ENCODE measurements around the gene VOPP1.

The VOPP1 gene

DNA sequence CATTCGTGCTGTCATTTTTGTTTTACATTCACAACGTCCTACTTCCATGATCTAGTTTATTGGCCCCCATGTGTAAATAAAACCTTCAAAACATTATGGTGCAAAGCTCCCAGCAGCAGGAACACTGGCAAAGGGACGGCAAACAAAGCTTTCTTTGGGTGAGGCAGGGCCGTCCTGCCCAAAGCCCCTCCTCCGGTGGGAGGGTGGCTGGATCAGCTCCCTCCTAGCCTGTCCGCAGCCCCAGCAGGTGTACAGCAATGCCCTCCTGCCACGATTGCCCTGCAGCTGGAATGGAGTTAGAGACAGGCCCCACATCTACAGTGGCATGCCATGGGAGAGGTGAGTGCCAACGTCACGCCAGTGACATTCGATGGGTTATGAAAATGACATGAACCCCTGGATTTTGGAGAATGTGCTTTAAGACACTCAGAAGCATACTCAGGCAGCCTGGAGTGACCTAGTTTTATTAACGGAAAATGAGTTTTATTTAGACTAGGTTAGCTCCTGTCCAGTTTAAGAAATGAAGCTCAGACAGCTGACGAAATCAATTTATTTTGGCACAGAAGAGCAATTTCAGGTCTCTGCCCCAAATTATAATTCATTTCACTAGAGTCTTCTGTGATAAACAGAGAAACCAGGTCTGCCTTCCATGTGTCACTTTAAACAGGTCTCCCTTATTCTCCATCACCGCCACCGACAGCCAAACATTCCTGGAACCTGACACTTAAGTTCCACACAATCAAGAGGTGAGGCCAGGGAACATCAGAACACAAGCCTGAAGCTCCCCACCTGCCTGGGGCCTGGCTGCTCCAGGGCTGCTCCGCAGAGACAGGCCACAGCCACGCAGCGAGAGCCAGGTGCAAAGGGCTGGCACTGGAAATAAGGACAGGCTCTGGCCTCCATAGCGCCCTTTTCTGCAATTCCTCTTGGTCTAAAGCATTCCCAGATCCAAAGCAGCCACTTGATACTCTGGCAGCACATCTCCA, 50.1 kb downstream of the VOPP1 start:
- Mint-ChIP-seq H3K4me1 (peaks cover 79% of the 10 kb centered on the region), H3K27ac (peak overlapping the region; percentile 90)

GRCh38 chr7:55521512-55521911, 50.8 kb downstream of the VOPP1 start:
- Mint-ChIP-seq H3K4me1 (peaks cover 74% of the 10 kb centered on the region), H3K9me3 (no peaks in the 10 kb centered on the region), H3K27me3 (no peaks in the 10 kb centered on the region), H3K4me3 (peak overlapping the region; percentile 56), H3K36me3 (peaks cover 24% of the 10 kb centered on the region), H3K27ac (peak overlapping the region; percentile 90)
- ATAC-seq (ENCODE audit: low read depth) (no peak), DNase-seq (ENCODE audit: low spot score in 2 of 2) (no peak)

More for the DNA sequence above, 50.1 kb downstream of the VOPP1 start:
- Mint-ChIP-seq H3K36me3 (peaks cover 23% of the 10 kb centered on the region), H3K4me3 (peak overlapping the region; percentile 56), H3K9me3 (no peaks in the 10 kb centered on the region), H3K27me3 (no peaks in the 10 kb centered on the region)
- no peak for DNase-seq (ENCODE audit: low spot score in 2 of 2)
- no peak for ATAC-seq (ENCODE audit: low read depth)

GRCh38 chr7:55520426-55521140, 51.7 kb downstream of the VOPP1 start:
- DNase-seq (ENCODE audit: low spot score in 2 of 2) = no peak
- peaks cover 76% of the 10 kb centered on the region for H3K4me1 Mint-ChIP-seq
- H3K4me3 Mint-ChIP-seq = peak overlapping the region; percentile 69
- peak overlapping the region; percentile 90 for H3K27ac Mint-ChIP-seq
- H3K9me3 Mint-ChIP-seq = no peaks in the 10 kb centered on the region
- H3K36me3 Mint-ChIP-seq = peaks cover 28% of the 10 kb centered on the region
- H3K27me3 Mint-ChIP-seq = no peaks in the 10 kb centered on the region
- no peak for ATAC-seq (ENCODE audit: low read depth)

- Mint-ChIP-seq H3K36me3 (peaks cover 31% of the 10 kb centered on the region), H3K4me1 (peaks cover 77% of the 10 kb centered on the region), H3K27ac (peak overlapping the region; percentile 90), H3K4me3 (peak overlapping the region; percentile 72), H3K9me3 (no peaks in the 10 kb centered on the region), H3K27me3 (no peaks in the 10 kb centered on the region)
- peak; percentile 29 for ATAC-seq (ENCODE audit: low read depth)
- DNase-seq (ENCODE audit: low spot score in 2 of 2) = no peak
These were observed 53.5 kb downstream of the VOPP1 start for GRCh38 chr7:55518836-55519235.

GRCh38 chr7:55517936-55518689, 54.2 kb downstream of the VOPP1 start:
- Mint-ChIP-seq H3K4me3 (peak overlapping the region; percentile 72), H3K36me3 (peaks cover 34% of the 10 kb centered on the region), H3K27ac (peak overlapping the region; percentile 90), H3K27me3 (no peaks in the 10 kb centered on the region), H3K4me1 (peaks cover 78% of the 10 kb centered on the region), H3K9me3 (no peaks in the 10 kb centered on the region)
- ATAC-seq (ENCODE audit: low read depth) (no peak), DNase-seq (ENCODE audit: low spot score in 2 of 2) (no peak)

GRCh38 chr7:55517191-55517633, 55.1 kb downstream of the VOPP1 start:
- H3K27ac Mint-ChIP-seq = peak overlapping the region; percentile 90
- no peaks in the 10 kb centered on the region for H3K27me3 Mint-ChIP-seq
- DNase-seq (ENCODE audit: low spot score in 2 of 2) (no peak), ATAC-seq (ENCODE audit: low read depth) (peak; percentile 27)
- peaks cover 77% of the 10 kb centered on the region for H3K4me1 Mint-ChIP-seq
- H3K36me3 Mint-ChIP-seq = peaks cover 35% of the 10 kb centered on the region
- peak overlapping the region; percentile 68 for H3K4me3 Mint-ChIP-seq
- no peaks in the 10 kb centered on the region for H3K9me3 Mint-ChIP-seq

DNA sequence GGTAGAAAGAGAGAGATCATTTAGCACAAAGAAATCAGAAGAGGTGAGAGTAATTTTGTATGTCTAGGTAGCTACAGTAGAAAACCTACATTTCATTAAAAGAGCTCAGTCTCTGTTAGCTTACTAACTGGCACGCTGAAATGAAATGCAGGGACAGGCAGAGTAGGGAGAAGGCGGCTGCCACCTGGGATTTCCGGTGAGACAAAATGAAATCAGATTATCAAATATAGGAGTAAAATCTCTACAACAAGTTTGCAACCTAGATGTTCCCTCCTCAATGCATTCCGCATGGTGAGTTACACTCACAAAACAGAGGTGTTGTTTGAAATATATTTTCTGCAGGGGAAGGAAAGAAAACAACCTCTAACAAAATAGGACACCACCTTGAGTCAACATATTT, 55.9 kb downstream of the VOPP1 start:
- peaks cover 78% of the 10 kb centered on the region for H3K4me1 Mint-ChIP-seq
- ATAC-seq (ENCODE audit: low read depth) (no peak), DNase-seq (ENCODE audit: low spot score in 2 of 2) (no peak)
- H3K9me3 Mint-ChIP-seq = no peaks in the 10 kb centered on the region
- H3K27me3 Mint-ChIP-seq = no peaks in the 10 kb centered on the region
- peaks cover 35% of the 10 kb centered on the region for H3K36me3 Mint-ChIP-seq
- peak overlapping the region; percentile 85 for H3K4me3 Mint-ChIP-seq
- H3K27ac Mint-ChIP-seq = peak overlapping the region; percentile 90

DNA sequence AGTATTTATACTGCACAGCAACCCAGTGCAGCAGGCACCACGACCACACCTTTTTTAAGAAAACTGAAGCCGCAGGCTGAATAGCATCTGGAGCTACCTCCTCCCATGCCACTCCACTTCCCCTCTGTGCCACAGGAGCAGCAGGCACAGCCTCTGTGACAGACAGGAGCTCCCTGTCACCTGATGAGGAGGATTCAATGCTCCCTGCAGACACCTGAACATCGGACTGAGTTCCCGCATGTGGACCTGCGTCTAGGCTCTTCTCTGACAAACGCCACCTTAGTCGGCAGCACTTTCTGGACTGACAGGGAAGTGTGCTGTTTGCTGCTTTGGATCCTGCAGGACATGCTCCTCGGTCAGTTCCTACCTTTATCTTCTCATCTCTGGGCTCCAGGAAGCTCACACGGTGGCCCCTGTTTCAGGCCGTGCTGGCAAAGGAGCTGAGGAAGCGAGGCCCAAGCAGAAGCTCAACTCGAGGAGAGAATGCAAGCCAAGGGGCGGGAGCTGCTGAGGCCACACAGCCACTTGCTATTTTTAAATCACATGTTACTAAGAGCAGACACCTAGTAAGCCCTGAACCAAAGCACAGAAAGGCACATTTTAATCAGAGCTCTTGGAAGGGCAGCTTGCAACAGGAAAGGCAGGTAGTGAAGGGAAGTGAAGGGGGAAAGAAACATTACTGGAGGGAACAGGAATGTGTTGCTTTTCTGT, 56.6 kb downstream of the VOPP1 start:
- DNase-seq (ENCODE audit: low spot score in 2 of 2) (no peak), ATAC-seq (ENCODE audit: low read depth) (peak; percentile 64)
- Mint-ChIP-seq H3K27ac (peak overlapping the region; percentile 90), H3K36me3 (peaks cover 34% of the 10 kb centered on the region), H3K4me3 (peak overlapping the region; percentile 85), H3K27me3 (no peaks in the 10 kb centered on the region), H3K4me1 (peaks cover 77% of the 10 kb centered on the region), H3K9me3 (no peaks in the 10 kb centered on the region)

GRCh38 chr7:55514546-55515265, 57.6 kb downstream of the VOPP1 start:
- Mint-ChIP-seq H3K4me3 (peak overlapping the region; percentile 85), H3K36me3 (peaks cover 31% of the 10 kb centered on the region), H3K4me1 (peaks cover 75% of the 10 kb centered on the region), H3K9me3 (no peaks in the 10 kb centered on the region), H3K27ac (peak overlapping the region; percentile 90), H3K27me3 (no peaks in the 10 kb centered on the region)
- DNase-seq (ENCODE audit: low spot score in 2 of 2) (no peak), ATAC-seq (ENCODE audit: low read depth) (peak; percentile 48)

GRCh38 chr7:55513868-55514267, 58.4 kb downstream of the VOPP1 start:
- Mint-ChIP-seq H3K4me1 (peaks cover 70% of the 10 kb centered on the region), H3K4me3 (peak overlapping the region; percentile 85), H3K27ac (peak overlapping the region; percentile 90), H3K9me3 (no peaks in the 10 kb centered on the region), H3K36me3 (peaks cover 27% of the 10 kb centered on the region), H3K27me3 (no peaks in the 10 kb centered on the region)
- ATAC-seq (ENCODE audit: low read depth) (no peak), DNase-seq (ENCODE audit: low spot score in 2 of 2) (no peak)

GRCh38 chr7:55512635-55513191, 59.6 kb downstream of the VOPP1 start:
- Mint-ChIP-seq H3K4me1 (peaks cover 58% of the 10 kb centered on the region), H3K36me3 (peaks cover 19% of the 10 kb centered on the region), H3K4me3 (no peak overlapping the region), H3K27ac (peak overlapping the region; percentile 90), H3K27me3 (no peaks in the 10 kb centered on the region), H3K9me3 (no peaks in the 10 kb centered on the region)
- ATAC-seq (ENCODE audit: low read depth) (no peak), DNase-seq (ENCODE audit: low spot score in 2 of 2) (no peak)

DNA sequence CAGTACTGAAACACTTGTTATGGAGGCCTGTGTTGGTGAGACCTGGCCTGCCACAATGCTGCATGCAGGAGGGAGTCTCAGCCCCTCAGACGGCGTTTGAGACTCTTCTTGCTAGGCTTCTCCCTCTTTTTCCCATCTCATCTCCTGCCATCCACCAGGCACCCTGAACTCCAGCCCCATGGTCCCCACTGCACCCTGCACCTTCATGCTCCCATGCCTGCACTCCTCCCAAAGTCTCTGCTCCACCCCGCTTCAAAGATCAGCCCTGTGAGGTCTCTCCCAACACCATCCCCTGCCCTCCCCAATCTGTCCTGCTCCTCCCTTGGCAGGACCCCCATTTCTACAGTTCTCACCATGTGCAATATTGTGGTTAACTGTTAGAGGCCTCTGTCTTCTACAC, 61.7 kb downstream of the VOPP1 start:
- DNase-seq (ENCODE audit: low spot score in 2 of 2) = no peak
- H3K27me3 Mint-ChIP-seq = no peaks in the 10 kb centered on the region
- no peak for ATAC-seq (ENCODE audit: low read depth)
- H3K27ac Mint-ChIP-seq = peak overlapping the region; percentile 88
- peaks cover 51% of the 10 kb centered on the region for H3K4me1 Mint-ChIP-seq
- H3K4me3 Mint-ChIP-seq = peak overlapping the region; percentile 7
- H3K9me3 Mint-ChIP-seq = no peaks in the 10 kb centered on the region
- peaks cover 13% of the 10 kb centered on the region for H3K36me3 Mint-ChIP-seq
